NCI-H345 treated with DMSO at 0.1 percent for 48 hours (cell line): ENCODE results near the gene TMEM117.
"Not testable (repeated sequence)": the region's sequence is repeated elsewhere in the genome, so short reads cannot be mapped to it uniquely, and the experiment has no call there.

ENCODE experiments used
- DNase-seq: peaks from one replicate; lab custom pipeline; 2025; ENCODE audit not compliant: unreplicated experiment; lab: John Stamatoyannopoulos, UW

TMEM117 gene

DNA sequence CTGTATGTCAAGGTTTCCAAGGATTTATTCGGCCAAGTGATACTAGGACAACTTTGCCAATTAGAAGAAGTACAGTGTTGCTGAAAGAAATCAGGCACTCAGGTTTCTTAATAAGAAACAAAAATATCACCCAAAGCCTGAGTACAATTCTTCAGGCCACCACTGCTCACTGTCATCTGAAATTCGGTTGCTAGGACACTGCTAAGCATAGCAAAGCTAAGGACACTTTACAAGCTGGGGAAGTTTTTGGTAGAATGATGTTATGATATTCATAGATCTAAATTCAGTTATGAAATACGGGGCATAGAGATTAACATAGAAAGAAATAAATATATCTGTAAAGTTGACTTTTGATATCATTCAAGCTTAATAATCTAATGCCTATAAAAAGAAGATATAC, 535.1 kb downstream of the TMEM117 start:
- no peak for DNase-seq

DNA sequence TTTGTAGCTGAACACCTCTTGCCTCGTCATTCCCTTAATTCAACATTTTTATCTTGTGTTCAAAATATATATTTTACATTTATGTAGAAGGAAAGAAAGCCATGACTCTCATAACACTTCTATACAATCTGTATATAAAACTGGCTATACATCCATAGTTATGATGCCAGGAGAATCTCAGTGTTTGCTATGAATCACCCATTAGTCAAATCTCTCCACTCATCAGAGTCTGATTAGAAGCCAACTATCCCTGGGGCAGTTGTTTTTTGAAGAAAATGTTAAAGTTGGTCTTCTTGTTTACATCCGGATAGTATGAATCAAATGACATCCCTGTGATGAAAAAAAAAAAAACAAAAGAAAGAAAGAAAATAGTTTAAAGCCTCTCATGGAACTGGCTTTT, 536.4 kb downstream of the TMEM117 start:
- no peak for DNase-seq

DNA sequence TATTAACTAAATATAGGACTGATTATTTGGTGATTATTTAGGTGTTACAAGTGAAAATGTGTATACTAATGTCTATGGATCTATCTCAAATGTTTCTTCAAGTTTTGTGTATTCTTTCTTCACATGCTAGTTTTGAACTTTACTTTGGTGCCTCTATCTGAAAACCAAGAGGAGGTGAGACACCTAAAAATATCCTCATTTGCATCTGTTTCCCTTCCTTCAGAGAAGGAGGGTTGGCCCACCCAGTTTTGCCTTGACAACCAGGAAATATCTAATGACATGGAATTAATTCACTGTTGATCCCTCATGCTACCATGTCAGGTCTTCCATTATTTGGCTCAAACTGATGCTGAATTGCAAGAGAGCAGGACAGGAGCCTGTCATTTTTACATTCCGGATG, 539.8 kb downstream of the TMEM117 start:
- DNase-seq = no peak

DNA sequence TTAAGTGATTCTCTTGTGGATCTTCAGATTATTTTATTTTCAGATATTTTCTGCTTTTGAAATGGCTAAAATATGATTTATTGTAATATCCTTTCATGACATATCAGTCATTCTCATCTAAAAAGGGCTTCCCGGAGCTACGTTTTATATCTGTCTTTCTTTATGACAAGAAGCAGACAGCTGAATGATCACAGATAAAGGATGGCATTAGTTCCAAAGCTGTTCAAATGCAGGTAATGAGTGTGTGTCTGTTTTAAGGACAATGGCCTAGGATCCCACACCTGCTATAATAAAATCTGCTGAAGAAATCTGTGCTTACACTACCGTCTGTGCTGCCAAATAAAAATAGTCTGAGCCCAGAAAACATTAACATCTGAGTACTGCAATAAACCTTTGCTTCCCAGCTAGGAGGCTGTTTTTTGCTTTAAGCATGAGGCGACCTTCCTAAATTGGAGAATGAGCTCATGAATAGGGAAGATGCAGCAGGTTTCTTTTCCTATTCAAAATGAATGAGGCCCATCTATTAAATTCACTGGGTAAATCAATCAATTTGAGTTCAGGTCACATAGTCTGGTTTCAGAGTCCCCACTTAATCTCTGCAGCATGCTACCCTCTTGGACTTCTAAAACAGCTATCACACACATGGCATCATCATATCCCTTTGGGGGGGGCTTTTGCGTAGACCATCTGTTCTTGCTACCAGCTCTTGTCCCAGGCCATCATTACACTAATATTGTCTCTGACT, 541.7 kb downstream of the TMEM117 start:
- DNase-seq = no peak

DNA sequence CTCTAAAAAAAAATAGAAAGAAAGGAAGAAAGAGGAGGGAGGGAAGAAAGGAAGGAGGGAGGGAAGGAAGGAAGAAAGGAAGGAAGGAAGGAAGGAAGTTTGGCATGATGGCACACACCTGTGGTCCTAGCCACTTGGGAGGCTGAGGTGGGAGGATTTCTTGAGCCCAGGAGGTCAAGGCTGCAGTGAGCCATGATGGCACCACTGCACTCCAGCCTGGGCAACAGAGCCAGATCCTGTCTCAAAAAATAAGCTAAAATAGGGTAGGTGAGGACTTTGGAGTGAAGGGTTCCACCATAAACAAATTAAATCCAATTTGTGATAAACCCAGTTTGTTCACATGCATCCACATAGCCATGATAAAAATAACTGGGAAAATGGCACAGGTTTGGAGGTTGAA, 543.2 kb downstream of the TMEM117 start:
- not testable (repeated sequence) for DNase-seq

DNA sequence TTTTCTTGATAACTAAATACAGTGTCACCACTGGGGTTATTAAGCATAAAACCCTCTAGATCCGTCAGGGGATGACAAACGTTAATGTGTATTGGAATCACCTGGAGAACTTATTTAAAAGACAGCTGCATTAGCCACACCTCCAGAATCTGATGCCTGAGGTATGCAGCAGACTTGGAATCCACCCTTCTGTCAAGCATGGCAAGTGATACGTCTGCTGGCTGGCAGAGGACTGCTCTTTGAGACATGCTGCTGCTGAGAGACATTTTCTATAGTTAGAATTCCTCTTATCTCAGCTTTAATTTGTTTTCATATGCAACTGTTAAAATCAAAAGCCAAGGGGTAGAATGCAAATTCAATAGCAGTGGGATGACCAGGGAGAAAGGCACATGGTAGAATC, 544.0 kb downstream of the TMEM117 start:
- no peak for DNase-seq

DNA sequence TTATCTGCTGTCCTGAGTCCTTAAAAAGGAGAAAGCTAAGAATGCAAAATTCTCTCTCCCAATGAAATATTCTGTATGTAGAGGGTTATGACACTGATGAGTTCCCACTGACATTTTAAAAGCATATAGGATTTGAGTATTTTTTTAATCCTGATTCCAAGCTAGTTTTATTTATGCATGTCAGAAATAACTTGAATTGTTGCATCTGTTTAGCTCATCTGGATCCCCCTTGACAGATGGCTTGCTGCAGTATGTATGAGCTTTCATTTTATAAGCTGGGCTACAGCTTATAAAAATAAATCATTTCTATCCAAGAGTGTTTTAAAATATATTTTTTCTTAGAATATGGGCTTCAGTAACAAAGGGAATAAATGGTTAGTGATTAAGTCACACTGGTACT, 545.0 kb downstream of the TMEM117 start:
- no peak for DNase-seq

DNA sequence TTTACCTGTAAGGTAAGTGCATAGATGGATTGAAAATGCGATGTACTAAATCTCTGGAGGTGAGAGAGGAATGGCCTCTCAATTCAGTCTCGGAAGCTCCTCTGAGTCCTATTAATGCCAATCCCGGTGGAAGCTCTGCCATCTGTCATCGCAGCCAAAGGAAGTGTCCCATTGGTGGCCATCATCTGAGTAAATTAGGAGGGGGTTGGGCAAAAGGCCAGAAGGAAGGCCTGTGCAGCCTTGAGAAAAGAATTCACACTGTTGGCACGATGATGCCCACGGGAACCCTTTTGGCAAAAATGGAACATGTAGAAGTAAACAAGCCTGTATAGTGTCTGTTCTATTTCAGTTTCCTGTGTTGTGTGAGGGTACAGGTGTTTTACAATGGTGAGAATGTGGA, 545.5 kb downstream of the TMEM117 start:
- DNase-seq = no peak

DNA sequence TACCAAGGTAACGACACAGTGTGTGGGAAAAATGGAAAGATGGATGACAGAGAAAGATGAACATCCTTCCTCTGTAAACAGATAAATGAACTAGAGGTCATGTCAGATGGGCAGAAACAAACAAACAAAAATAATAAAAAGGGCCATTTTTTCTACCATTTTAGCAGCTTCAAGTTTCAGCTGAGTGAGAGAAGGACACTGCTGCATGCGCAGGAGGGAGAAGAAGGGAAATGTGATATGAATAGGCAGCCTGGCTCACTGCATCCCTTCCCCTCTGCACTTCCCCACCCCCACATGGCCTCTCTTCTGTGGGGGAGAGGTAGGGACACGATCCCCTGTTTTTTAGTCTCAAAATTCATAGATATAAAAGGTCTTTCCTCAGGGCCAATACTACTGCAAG, 548.3 kb downstream of the TMEM117 start:
- DNase-seq = no peak

DNA sequence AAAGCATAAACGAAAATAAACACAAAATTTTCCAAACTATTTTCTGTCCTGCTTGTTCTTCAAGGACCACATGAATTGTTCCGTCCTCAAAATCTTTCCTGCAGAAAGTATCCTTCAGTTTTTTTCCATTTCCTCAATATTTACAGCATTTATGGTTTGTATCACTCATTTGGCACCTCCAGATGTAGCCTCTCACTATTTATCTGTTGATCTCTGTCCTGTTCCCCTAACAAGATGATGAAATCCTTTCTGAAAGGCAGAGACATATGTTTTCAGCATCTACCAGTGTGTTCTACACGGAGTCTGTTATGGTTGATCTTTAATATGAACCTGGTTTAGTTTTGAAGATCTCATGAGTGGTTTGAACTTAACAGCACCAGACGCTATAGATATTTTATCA, 550.1 kb downstream of the TMEM117 start:
- DNase-seq = no peak

DNA sequence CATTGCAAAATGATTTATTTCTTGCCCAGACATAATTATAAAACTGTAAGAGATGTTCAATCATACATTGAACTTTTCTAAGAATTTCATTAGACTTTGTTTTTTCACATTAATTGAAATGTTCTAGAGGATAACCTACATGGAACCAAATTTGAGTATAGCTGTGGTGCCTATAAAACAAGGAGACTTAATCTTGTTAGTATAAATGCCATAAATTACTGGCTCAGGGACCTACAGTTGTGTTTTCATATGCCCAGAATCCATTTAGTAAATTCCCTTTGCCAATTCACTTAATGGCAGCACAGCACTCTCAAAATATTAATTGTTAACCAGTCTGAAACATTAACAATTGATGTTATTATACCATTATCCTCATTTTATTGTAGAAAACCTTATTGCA, 551.7 kb downstream of the TMEM117 start:
- DNase-seq = no peak

DNA sequence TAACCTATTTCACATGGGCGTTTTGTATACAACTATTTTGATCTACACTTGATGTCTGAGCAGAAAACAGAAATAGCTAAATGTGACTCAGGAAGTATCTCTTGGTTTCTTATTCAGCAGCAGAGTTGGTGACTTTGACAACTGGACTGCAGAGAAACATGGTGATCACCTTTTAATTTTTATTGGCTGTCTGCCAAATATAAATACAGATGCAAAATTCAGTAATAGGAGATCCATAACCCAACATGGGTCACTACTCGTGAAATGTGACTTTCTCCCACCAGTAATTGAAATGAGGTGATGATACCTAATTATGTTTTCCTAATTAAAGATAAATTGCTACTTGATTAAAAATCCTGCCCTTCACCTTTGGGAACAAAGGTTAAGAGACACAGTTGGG, 553.2 kb downstream of the TMEM117 start:
- DNase-seq = no peak

DNA sequence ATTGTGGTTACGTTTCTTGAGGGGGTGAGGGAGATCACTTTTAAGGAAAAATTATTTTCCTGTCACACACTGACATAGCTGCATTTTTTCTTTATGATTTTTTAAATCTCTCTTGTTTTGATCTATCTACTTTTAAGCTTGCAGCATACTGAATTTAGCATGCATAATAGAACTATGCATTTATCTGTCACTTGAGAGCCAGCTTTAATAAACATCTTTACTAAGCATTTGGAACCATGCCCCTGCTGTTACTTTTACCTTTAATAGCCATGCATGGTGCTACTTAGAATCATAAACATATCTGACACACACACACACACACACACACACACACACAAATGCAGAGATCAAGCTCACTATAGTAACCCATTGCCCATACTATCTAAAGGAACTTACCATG, 554.0 kb downstream of the TMEM117 start:
- DNase-seq = no peak

DNA sequence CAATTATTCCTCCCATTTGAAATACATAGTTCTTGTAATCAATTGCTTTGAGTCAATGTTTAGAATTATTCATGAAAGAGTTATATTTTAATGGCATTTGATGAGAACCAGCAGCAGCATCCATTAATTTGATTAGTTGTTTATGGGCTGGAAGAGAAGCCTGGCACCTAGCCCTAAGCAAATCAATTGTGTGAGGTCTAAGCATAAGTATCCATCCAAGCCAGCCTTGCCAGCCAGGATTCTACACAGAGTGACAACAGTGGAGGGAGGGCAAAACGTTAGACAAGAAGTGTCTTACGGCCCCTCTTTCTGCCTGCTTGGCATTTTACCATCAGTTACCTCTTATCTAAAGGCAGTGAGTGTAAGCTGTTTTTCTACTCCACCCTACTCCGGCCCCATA, 561.8 kb downstream of the TMEM117 start:
- no peak for DNase-seq

DNA sequence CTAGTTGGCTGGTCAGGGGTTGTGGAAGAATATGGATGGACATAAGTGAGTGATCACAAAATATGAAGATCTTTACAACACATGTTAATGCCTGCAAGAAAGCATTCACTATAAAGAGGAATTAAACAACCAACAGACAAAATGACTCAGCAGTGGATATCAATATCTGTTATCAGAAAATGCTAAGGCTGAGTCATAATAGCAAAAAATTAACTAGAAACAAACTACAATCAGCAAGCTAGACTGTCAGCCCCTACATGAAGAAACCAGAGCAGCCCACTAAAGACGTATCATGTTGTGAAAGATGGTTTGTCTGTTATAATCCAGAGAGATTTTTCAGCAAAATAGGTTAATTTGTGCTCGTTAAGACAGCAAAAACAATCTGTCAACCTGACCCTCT, 567.3 kb downstream of the TMEM117 start:
- DNase-seq = no peak

DNA sequence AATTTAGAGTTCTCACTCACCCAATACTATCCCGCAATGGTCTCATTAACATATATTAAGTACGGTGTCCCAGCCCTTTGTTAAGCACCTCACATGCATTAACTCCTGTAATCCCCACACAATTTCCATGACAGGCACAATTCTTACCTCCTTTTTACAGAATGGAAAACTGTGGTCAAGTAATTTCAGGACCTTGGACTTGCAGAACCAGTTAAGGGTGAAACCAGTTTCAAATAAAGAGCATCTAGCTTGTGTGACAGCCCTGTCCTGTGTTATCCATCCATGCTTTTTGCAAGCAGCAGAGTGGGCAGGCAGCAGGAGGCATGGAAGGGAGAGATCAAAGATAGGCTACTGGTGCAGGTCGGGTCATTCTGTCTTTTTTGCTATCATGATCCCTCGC, 569.4 kb downstream of the TMEM117 start:
- DNase-seq = no peak

DNA sequence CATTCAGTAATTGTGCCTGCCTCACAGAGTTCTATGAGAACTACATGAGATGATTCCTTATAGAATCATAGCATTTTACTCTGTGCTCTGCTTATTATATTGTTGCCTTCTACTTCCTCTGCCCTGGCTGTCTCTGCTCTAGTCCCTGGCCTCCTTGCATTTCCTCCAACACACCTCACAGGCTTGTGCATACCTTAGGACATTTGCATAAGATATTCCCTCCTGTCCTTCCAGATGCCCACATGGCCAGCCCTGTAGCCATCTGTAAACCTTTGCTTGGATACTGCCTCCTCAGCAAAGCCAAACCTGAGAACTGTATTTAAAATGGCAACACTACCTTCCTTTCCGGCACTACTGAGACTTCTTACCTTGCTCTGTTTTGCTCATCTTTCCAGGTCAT, 586.7 kb downstream of the TMEM117 start:
- no peak for DNase-seq

DNA sequence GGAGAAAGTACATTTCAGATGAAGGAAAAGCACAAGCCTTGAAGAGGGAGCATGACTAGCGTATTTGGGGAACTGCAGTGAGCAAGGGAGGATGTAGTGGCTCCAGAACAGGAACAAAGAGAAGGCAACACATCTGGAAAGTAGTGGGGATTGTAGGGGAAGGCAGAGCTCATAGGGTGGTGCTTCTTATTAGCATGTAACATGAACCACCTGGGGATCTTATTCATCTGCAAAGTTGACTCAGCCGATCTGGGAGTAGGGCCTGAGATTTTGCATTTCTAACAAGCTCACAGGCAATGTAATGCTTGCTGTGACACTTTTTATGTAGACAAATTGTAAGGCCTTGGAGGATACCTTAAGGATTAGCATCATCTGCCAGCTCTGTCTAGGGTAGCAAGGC, 592.9 kb downstream of the TMEM117 start:
- DNase-seq = no peak

DNA sequence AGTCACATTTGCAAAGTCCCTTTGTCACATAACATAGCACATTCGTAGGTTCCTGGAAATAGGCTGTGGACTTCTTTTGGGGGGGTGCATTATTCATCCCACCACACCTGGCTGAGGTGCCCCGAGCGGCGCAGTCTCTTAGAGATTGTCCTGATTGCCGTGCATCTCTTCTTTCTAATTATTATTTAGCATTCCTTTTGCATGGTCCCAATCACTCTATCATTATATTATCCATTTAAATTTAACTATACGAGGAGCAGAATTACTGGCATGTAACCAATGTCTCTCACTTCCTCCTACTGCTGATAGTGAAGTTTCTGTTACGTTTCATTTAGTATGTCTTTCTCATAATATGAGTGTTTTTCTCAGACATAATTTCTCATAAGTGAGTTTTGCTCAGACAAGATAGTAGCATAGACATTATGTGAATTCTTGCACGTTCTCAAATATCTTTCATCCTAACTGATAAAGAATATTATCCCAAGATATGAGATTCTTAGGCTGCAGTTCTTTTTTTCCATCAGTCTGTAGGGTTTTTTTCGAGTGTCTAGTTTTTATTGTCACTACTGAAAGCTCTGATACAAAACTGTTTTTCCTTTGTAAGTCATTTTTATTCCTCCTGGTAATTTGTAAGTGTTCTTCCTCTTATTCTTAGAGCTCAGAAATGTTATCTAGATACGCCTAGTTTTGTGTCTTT, 595.9 kb downstream of the TMEM117 start:
- no peak for DNase-seq

DNA sequence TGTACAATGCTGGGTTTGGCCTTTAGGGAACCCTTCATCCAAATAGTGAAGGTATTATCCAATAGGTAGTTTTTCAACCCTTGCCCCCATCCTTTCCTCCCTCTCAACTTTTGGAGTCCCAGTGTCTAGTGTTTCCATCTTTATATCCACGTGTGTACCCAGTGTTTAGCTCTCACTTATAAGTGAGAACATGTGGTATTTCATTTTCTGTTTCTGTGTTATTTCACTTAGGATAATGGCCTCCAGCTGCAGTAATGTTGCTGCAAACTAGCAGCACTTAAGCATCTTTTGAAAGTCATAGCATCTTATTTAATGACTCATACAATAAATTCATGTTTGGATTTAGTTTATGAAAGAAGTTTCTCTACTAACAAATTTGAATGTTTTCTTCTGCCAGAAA, 597.8 kb downstream of the TMEM117 start:
- no peak for DNase-seq

DNA sequence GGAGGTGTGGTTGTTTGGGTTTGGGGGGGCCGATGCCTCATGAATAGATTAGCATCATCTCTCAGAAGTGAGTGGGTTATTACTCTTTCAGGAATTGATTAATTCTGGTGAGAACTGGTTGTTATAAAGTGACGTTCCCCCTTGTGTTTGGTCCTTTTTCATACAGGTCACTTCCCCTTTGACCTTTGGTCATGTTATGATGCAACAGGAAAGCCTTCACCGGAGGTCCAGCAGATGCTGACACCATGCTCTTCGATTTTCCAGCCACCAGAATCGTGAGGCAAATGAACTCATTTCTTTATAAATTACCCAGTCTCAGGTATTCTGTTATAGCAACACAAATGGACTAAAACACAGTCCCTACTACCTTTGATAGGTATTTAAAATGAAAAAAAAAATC, 600.9 kb downstream of the TMEM117 start:
- DNase-seq = no peak
